NK-92 treated with Interleukin-12 subunit alpha and Interleukin-12 subunit beta, amount 100 ng/mL, for 24 hours (cell line): Measurements from ENCODE around the gene ERG28.
"Not testable (repeated sequence)": the region's sequence is repeated elsewhere in the genome, so short reads cannot be mapped to it uniquely, and the experiment has no call there.

Source experiments
- DNase-seq: peaks from one replicate; lab custom pipeline; 2025; lab: John Stamatoyannopoulos, UW

The ERG28 gene

GRCh38 chr14:75625034-75625433 is 35.6 kb downstream of the ERG28 start:
- no peak for DNase-seq

GRCh38 chr14:75619548-75619947 is 41.1 kb downstream of the ERG28 start:
- no peak for DNase-seq

GRCh38 chr14:75615200-75615599 is 45.5 kb downstream of the ERG28 start:
- DNase-seq, result no peak

- DNase-seq, result no peak
Measured at GRCh38 chr14:75614179-75614578, 46.5 kb downstream of the ERG28 start.

- DNase-seq, result no peak
Measured at GRCh38 chr14:75612157-75612556, 48.5 kb downstream of the ERG28 start.

- DNase-seq, result no peak
Measured at GRCh38 chr14:75610834-75611233, 49.8 kb downstream of the ERG28 start.

GRCh38 chr14:75609606-75610475 is 50.8 kb downstream of the ERG28 start:
- no peak for DNase-seq

- DNase-seq, result no peak
Measured at GRCh38 chr14:75609116-75609515, 51.6 kb downstream of the ERG28 start.

GRCh38 chr14:75607842-75608640 is 52.6 kb downstream of the ERG28 start:
- DNase-seq, result no peak

- DNase-seq, result no peak
Measured at GRCh38 chr14:75607044-75607443, 53.6 kb downstream of the ERG28 start.

- DNase-seq, result no peak
Measured at GRCh38 chr14:75605916-75606315, 54.8 kb downstream of the ERG28 start.

GRCh38 chr14:75604979-75605851 is 55.5 kb downstream of the ERG28 start:
- DNase-seq, result no peak

- no peak for DNase-seq
Measured at GRCh38 chr14:75602503-75602902, 58.2 kb downstream of the ERG28 start.

GRCh38 chr14:75601061-75601460 is 59.6 kb downstream of the ERG28 start:
- not testable (repeated sequence) for DNase-seq

GRCh38 chr14:75600100-75600499 is 60.6 kb downstream of the ERG28 start:
- DNase-seq, result not testable (repeated sequence)
